ENCODE data around the gene PPDPF.

DNA sequence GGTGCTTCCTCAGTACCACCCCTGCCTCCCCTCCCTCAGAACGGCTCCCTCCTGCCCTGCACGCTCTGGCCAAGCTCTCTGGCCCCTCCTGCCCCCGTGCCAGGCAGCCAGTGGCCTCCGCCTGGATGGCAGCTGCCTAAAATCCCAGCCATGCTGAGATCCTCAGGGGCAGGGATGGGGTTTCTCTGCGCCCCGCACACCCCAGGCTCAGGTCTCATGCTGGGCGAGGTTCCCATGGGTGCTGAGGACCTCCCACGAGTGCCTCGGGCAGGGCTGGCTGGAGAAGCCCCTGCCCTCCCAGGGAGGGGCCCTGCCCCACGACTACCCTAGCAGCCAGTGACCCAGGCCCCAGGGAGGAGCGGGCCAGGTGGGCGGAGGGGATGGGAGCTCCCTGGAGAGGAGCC, 13.9 kb downstream of the PPDPF start:
- TF ChIP-seq, protein P1, sequence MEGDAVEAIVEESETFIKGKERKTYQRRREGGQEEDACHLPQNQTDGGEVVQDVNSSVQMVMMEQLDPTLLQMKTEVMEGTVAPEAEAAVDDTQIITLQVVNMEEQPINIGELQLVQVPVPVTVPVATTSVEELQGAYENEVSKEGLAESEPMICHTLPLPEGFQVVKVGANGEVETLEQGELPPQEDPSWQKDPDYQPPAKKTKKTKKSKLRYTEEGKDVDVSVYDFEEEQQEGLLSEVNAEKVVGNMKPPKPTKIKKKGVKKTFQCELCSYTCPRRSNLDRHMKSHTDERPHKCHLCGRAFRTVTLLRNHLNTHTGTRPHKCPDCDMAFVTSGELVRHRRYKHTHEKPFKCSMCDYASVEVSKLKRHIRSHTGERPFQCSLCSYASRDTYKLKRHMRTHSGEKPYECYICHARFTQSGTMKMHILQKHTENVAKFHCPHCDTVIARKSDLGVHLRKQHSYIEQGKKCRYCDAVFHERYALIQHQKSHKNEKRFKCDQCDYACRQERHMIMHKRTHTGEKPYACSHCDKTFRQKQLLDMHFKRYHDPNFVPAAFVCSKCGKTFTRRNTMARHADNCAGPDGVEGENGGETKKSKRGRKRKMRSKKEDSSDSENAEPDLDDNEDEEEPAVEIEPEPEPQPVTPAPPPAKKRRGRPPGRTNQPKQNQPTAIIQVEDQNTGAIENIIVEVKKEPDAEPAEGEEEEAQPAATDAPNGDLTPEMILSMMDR (IDR thresholded peaks at IDR 0.05) = no peak
- TF ChIP-seq POLR2A (IDR thresholded peaks at IDR 0.05; ENCODE audit: low read length) (no peak), EP300 (IDR thresholded peaks at IDR 0.05) (no peak), KDM1A (IDR thresholded peaks at IDR 0.05; ENCODE audit: low read depth) (no peak), E2F6 (IDR thresholded peaks at IDR 0.05; ENCODE audit: borderline replicate concordance, low read depth) (no peak), KDM5A (IDR thresholded peaks at IDR 0.05) (no peak), ESRRA (IDR thresholded peaks at IDR 0.05; ENCODE audit: borderline replicate concordance, low read length) (no peak), JUNB (IDR thresholded peaks at IDR 0.05) (no peak), USF2 (IDR thresholded peaks at IDR 0.05) (no peak), RFX5 (IDR thresholded peaks at IDR 0.05) (no peak), CEBPB (IDR thresholded peaks at IDR 0.05) (no peak)

Data from A549 (cell line).